WTC11 (cell line): Measurements from ENCODE around the gene FETUB. TPM values are rescaled to one million over a fixed set of nuclear protein-coding genes. Genes with fewer than 3 reads are reported as not detected.
A peak's percentile ranks its signal among the peaks of the same experiment; 100 is the strongest.

Experiments
- ATAC-seq: fragments of 200-7000 bp; cut with Tn5 transposase; 2 replicates; pipeline ENCODE4 v1.10.0; 2021; ENCODE audit warnings: mild to moderate bottlenecking, moderate library complexity
- Bru-seq: library from RNA; stranded (reverse); fragments of 400-500 nt; gene quantifications from one replicate; lab custom pipeline; 2021; lab: Mats Ljungman, UMichigan
- CTCF ChIA-PET: fragments of 300-600 bp; sonication (Branson Sonifier 250); formaldehyde crosslinking; loops from one replicate; lab custom pipeline; 2021; ENCODE audit warnings: antibody characterized with exemption; lab: Charles Lee
- POLR2A ChIA-PET: fragments of 350-600 bp; sonication (Branson Sonifier 250); formaldehyde crosslinking; loops from one replicate; lab custom pipeline; 2021; ENCODE audit warnings: antibody characterized with exemption; lab: Charles Lee
- DNase-seq: peaks from one replicate; pipeline ENCODE4 v3.0.0; 2021; ENCODE audit warnings: low spot score
- H3K27ac Mint-ChIP-seq: 2 replicates; pipeline ENCODE4 v1.8.0; 2021; ENCODE audit warnings: mixed read lengths
- H3K27me3 Mint-ChIP-seq: 2 replicates; pipeline ENCODE4 v1.8.0; 2021; ENCODE audit warnings: low read depth, mild to moderate bottlenecking, moderate library complexity, mixed read lengths
- H3K36me3 Mint-ChIP-seq: 2 replicates; pipeline ENCODE4 v1.8.0; 2021; ENCODE audit warnings: mixed read lengths
- H3K4me1 Mint-ChIP-seq: 2 replicates; pipeline ENCODE4 v1.8.0; 2022; ENCODE audit warnings: mixed read lengths
- H3K4me3 Mint-ChIP-seq: 2 replicates; pipeline ENCODE4 v1.8.0; 2021; ENCODE audit warnings: mild to moderate bottlenecking, moderate library complexity, mixed read lengths
- H3K9me3 Mint-ChIP-seq: 2 replicates; pipeline ENCODE4 v1.8.0; 2021; ENCODE audit warnings: mixed read lengths
- ESRRA ChIP-seq: sonication (generic); formaldehyde crosslinking; IDR thresholded peaks from 2 replicates; pipeline ENCODE4 v1.8.1; 2022; ENCODE audit warnings: mild to moderate bottlenecking, missing genetic modification reagents, borderline replicate concordance
- GABPB1 ChIP-seq: sonication (generic); formaldehyde crosslinking; IDR thresholded peaks from 2 replicates; pipeline ENCODE4 v1.8.1; 2023; ENCODE audit warnings: mild to moderate bottlenecking, missing genetic modification reagents
- JUN ChIP-seq: sonication (generic); formaldehyde crosslinking; IDR thresholded peaks from 2 replicates; pipeline ENCODE4 v1.8.0; 2023; ENCODE audit warnings: mild to moderate bottlenecking, missing genetic modification reagents
- NR2C2 ChIP-seq: sonication (generic); formaldehyde crosslinking; IDR thresholded peaks from 2 replicates; pipeline ENCODE4 v1.8.0; 2022; ENCODE audit warnings: mild to moderate bottlenecking, missing genetic modification reagents
- RELA ChIP-seq: sonication (generic); formaldehyde crosslinking; IDR thresholded peaks from 2 replicates; pipeline ENCODE4 v1.8.1; 2022; ENCODE audit warnings: missing genetic modification reagents, mild to moderate bottlenecking, borderline replicate concordance
- TEAD4 ChIP-seq: sonication (generic); formaldehyde crosslinking; IDR thresholded peaks from 2 replicates; pipeline ENCODE4 v1.8.0; 2022; ENCODE audit warnings: mild to moderate bottlenecking, missing genetic modification reagents
- ZBTB21 ChIP-seq: sonication (generic); formaldehyde crosslinking; IDR thresholded peaks from 2 replicates; pipeline ENCODE4 v1.8.1; 2023; ENCODE audit warnings: mild to moderate bottlenecking, missing genetic modification reagents, borderline replicate concordance
- ZNF219 ChIP-seq: sonication (generic); formaldehyde crosslinking; IDR thresholded peaks from 2 replicates; pipeline ENCODE4 v1.8.0; 2023; ENCODE audit warnings: missing genetic modification reagents, mild to moderate bottlenecking, borderline replicate concordance
- ZNF317 ChIP-seq: sonication (generic); formaldehyde crosslinking; IDR thresholded peaks from 2 replicates; pipeline ENCODE4 v1.8.1; 2023; ENCODE audit warnings: low read depth, mild to moderate bottlenecking, moderate library complexity, missing genetic modification reagents, borderline replicate concordance
- long read RNA-seq, 3 experiments: library from RNA in 1 of 3; library from capped mRNA in 1 of 3; library from polyadenylated mRNA in 1 of 3; unstranded in 2 of 3; stranded (forward) in 1 of 3; transcript quantifications; one replicate each; pipeline ENCODE4 v2.0.0, GENCODE V29; 2021
- total RNA-seq: library from RNA; stranded (reverse); gene quantifications from 3 replicates; pipeline ENCODE4 v1.2.3, GENCODE V29; 2021
- TF ChIP-seq, protein P1 (sequence below): fragments of 250-450 bp; sonication (Bioruptor Pico); IDR thresholded peaks from 2 replicates; pipeline ENCODE4 v1.8.0; 2021; ENCODE audit warnings: mild to moderate bottlenecking
- TF ChIP-seq, protein P2 (sequence below): sonication (generic); formaldehyde crosslinking; IDR thresholded peaks from 2 replicates; pipeline ENCODE4 v1.8.0; 2023; ENCODE audit warnings: mild to moderate bottlenecking, missing genetic modification reagents
- TF ChIP-seq, protein P3 (sequence below): fragments of 250-450 bp; sonication (Bioruptor Pico); IDR thresholded peaks from 2 replicates; pipeline ENCODE4 v1.9.0; 2021; ENCODE audit warnings: mild to moderate bottlenecking, borderline replicate concordance
- TF ChIP-seq, protein P4 (sequence below): sonication (generic); formaldehyde crosslinking; IDR thresholded peaks from 2 replicates; pipeline ENCODE4 v1.8.0; 2022; ENCODE audit warnings: missing genetic modification reagents
- TF ChIP-seq, protein P5 (sequence below): sonication (generic); formaldehyde crosslinking; IDR thresholded peaks from 2 replicates; pipeline ENCODE4 v1.8.1; 2022; ENCODE audit warnings: low read depth, mild to moderate bottlenecking, moderate library complexity, missing genetic modification reagents, borderline replicate concordance
- TF ChIP-seq, protein P6 (sequence below): sonication (generic); formaldehyde crosslinking; IDR thresholded peaks from 2 replicates; pipeline ENCODE4 v1.8.0; 2022; ENCODE audit warnings: mild to moderate bottlenecking, missing genetic modification reagents

Gene FETUB, protein sequence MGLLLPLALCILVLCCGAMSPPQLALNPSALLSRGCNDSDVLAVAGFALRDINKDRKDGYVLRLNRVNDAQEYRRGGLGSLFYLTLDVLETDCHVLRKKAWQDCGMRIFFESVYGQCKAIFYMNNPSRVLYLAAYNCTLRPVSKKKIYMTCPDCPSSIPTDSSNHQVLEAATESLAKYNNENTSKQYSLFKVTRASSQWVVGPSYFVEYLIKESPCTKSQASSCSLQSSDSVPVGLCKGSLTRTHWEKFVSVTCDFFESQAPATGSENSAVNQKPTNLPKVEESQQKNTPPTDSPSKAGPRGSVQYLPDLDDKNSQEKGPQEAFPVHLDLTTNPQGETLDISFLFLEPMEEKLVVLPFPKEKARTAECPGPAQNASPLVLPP
- not detected in 3 replicates for total RNA-seq
- percentile 5 among the genes with signal in this experiment for Bru-seq, nascent RNA
- long read RNA-seq, experiment 1: 0 reads
- long read RNA-seq, experiment 2: 0 reads
- long read RNA-seq, experiment 3: 0 reads

DNA sequence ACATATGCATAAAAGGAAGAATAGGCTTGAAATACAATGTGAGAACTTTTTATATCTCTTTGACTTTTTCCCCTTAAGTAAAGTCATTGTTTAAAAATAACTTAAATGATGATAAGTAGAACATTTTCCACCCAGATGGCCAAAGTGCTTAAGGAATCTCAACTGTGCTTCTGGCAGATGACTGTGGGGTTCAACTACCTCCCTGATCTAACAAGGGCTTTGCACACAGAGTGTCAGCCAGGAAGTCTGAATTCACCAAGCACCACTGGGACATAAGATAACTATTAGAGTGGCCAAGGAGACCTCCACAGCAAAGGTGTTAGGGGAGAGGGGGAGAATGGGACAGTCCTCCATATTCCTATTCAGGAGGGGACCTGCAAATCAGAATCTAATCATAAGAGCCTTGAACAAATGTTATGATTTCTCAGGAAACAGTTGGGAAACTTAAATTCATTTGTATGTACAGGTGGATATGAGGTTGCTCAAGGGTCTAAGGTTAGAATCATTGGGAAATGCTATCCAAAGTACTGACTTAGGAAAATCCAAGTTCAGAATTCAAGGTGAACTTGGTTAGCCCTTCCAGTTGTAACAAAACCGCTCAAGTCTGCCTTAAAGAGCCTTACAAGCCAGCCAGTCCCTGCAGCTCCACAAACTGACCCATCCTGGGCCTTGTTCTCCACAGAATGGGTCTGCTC, at the start of gene FETUB:
FETUB (plus strand) TSS at position 622 of the 695 bp plus-strand sequence; CDS start at position 684, 62 bp downstream.
- TF ChIP-seq RELA: no peak
- TF ChIP-seq NR2C2 (CRISPR knock-in tag): no peak
- TF ChIP-seq ZNF317 (CRISPR knock-in tag): no peak
- no peak for ATAC-seq
- peaks cover 11% of the 10 kb centered on the region for H3K27me3 Mint-ChIP-seq
- H3K9me3 Mint-ChIP-seq: peaks cover 5% of the 10 kb centered on the region
- peaks cover 34% of the 10 kb centered on the region for H3K4me1 Mint-ChIP-seq
- DNase-seq: no peak
- no peaks in the 10 kb centered on the region for H3K36me3 Mint-ChIP-seq
- CTCF ChIA-PET: interaction anchor here (1.0 to 1.2 kb wide), 2 partner anchors 22 to 25 kb away, joined by 4 to 6 read pairs; no protein-coding TSS in a partner anchor
- no peak within 1 kb of the TSS for H3K4me3 Mint-ChIP-seq
- POLR2A ChIA-PET: no interaction called here
- no peak within 1 kb of the TSS for H3K27ac Mint-ChIP-seq

DNA sequence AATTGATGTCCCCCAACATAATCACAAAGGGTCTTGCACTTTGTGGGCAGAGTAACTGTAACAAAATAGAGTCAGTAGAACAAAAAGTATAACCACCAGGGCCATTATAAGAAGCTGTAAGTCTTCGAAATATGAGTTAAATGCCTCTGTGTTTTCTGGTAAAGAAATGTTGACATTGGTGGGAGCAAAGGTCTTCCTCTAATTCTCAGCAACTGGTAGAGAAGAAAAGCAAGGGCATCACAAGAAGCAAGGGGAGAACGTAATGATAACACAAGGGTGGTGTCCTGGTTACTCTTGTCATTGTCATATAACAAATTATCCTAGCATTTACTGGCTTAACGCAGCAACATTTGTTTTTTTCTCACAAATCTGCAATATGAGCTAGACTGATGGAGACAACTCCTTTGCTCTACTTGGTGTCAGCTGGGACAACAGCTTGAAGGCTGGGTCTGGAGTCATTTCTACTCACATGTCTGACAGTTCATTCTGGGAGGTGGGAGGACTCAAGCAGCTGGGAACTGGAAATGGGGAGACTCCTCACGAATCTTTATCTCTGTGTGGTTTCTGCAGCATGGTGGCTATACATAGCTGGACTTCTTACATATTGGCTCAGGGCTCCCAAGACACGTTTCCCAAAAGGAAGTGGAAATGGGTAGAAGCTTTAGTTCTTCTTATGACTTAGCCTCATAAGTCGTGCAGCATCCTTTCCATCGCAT, 49.5 kb upstream of the FETUB start:
- CTCF ChIA-PET: interaction anchor here (0.8 to 1.9 kb wide), 5 partner anchors 12 to 549 kb away, joined by 3 to 21 read pairs (median 3); partner anchors contain the start of gene RPL39L
- H3K27me3 Mint-ChIP-seq: no peaks in the 10 kb centered on the region
- H3K27ac Mint-ChIP-seq: no peak overlapping the region
- ATAC-seq: no peak
- peaks cover 4% of the 10 kb centered on the region for H3K36me3 Mint-ChIP-seq
- no peak for DNase-seq
- H3K4me3 Mint-ChIP-seq: no peak overlapping the region
- H3K4me1 Mint-ChIP-seq: no peaks in the 10 kb centered on the region
- H3K9me3 Mint-ChIP-seq: no peaks in the 10 kb centered on the region
- POLR2A ChIA-PET: no interaction called here
- no peak for TF ChIP-seq ZBTB21 (CRISPR knock-in tag)
- TF ChIP-seq, protein P1, sequence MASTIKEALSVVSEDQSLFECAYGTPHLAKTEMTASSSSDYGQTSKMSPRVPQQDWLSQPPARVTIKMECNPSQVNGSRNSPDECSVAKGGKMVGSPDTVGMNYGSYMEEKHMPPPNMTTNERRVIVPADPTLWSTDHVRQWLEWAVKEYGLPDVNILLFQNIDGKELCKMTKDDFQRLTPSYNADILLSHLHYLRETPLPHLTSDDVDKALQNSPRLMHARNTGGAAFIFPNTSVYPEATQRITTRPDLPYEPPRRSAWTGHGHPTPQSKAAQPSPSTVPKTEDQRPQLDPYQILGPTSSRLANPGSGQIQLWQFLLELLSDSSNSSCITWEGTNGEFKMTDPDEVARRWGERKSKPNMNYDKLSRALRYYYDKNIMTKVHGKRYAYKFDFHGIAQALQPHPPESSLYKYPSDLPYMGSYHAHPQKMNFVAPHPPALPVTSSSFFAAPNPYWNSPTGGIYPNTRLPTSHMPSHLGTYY (CRISPR knock-in tag): no peak
- TF ChIP-seq GABPB1 (CRISPR knock-in tag): no peak
- TF ChIP-seq, protein P2, sequence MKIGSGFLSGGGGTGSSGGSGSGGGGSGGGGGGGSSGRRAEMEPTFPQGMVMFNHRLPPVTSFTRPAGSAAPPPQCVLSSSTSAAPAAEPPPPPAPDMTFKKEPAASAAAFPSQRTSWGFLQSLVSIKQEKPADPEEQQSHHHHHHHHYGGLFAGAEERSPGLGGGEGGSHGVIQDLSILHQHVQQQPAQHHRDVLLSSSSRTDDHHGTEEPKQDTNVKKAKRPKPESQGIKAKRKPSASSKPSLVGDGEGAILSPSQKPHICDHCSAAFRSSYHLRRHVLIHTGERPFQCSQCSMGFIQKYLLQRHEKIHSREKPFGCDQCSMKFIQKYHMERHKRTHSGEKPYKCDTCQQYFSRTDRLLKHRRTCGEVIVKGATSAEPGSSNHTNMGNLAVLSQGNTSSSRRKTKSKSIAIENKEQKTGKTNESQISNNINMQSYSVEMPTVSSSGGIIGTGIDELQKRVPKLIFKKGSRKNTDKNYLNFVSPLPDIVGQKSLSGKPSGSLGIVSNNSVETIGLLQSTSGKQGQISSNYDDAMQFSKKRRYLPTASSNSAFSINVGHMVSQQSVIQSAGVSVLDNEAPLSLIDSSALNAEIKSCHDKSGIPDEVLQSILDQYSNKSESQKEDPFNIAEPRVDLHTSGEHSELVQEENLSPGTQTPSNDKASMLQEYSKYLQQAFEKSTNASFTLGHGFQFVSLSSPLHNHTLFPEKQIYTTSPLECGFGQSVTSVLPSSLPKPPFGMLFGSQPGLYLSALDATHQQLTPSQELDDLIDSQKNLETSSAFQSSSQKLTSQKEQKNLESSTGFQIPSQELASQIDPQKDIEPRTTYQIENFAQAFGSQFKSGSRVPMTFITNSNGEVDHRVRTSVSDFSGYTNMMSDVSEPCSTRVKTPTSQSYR (CRISPR knock-in tag): no peak
- TF ChIP-seq, protein P3, sequence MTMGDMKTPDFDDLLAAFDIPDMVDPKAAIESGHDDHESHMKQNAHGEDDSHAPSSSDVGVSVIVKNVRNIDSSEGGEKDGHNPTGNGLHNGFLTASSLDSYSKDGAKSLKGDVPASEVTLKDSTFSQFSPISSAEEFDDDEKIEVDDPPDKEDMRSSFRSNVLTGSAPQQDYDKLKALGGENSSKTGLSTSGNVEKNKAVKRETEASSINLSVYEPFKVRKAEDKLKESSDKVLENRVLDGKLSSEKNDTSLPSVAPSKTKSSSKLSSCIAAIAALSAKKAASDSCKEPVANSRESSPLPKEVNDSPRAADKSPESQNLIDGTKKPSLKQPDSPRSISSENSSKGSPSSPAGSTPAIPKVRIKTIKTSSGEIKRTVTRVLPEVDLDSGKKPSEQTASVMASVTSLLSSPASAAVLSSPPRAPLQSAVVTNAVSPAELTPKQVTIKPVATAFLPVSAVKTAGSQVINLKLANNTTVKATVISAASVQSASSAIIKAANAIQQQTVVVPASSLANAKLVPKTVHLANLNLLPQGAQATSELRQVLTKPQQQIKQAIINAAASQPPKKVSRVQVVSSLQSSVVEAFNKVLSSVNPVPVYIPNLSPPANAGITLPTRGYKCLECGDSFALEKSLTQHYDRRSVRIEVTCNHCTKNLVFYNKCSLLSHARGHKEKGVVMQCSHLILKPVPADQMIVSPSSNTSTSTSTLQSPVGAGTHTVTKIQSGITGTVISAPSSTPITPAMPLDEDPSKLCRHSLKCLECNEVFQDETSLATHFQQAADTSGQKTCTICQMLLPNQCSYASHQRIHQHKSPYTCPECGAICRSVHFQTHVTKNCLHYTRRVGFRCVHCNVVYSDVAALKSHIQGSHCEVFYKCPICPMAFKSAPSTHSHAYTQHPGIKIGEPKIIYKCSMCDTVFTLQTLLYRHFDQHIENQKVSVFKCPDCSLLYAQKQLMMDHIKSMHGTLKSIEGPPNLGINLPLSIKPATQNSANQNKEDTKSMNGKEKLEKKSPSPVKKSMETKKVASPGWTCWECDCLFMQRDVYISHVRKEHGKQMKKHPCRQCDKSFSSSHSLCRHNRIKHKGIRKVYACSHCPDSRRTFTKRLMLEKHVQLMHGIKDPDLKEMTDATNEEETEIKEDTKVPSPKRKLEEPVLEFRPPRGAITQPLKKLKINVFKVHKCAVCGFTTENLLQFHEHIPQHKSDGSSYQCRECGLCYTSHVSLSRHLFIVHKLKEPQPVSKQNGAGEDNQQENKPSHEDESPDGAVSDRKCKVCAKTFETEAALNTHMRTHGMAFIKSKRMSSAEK (CRISPR knock-in tag): no peak
- no peak for TF ChIP-seq TEAD4 (CRISPR knock-in tag)
- TF ChIP-seq, protein P4, sequence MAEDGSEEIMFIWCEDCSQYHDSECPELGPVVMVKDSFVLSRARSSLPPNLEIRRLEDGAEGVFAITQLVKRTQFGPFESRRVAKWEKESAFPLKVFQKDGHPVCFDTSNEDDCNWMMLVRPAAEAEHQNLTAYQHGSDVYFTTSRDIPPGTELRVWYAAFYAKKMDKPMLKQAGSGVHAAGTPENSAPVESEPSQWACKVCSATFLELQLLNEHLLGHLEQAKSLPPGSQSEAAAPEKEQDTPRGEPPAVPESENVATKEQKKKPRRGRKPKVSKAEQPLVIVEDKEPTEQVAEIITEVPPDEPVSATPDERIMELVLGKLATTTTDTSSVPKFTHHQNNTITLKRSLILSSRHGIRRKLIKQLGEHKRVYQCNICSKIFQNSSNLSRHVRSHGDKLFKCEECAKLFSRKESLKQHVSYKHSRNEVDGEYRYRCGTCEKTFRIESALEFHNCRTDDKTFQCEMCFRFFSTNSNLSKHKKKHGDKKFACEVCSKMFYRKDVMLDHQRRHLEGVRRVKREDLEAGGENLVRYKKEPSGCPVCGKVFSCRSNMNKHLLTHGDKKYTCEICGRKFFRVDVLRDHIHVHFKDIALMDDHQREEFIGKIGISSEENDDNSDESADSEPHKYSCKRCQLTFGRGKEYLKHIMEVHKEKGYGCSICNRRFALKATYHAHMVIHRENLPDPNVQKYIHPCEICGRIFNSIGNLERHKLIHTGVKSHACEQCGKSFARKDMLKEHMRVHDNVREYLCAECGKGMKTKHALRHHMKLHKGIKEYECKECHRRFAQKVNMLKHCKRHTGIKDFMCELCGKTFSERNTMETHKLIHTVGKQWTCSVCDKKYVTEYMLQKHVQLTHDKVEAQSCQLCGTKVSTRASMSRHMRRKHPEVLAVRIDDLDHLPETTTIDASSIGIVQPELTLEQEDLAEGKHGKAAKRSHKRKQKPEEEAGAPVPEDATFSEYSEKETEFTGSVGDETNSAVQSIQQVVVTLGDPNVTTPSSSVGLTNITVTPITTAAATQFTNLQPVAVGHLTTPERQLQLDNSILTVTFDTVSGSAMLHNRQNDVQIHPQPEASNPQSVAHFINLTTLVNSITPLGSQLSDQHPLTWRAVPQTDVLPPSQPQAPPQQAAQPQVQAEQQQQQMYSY (CRISPR knock-in tag): no peak
- no peak for TF ChIP-seq ESRRA (CRISPR knock-in tag)
- TF ChIP-seq, protein P5, sequence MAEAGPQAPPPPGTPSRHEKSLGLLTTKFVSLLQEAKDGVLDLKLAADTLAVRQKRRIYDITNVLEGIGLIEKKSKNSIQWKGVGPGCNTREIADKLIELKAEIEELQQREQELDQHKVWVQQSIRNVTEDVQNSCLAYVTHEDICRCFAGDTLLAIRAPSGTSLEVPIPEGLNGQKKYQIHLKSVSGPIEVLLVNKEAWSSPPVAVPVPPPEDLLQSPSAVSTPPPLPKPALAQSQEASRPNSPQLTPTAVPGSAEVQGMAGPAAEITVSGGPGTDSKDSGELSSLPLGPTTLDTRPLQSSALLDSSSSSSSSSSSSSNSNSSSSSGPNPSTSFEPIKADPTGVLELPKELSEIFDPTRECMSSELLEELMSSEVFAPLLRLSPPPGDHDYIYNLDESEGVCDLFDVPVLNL (CRISPR knock-in tag): no peak
- TF ChIP-seq, protein P6, sequence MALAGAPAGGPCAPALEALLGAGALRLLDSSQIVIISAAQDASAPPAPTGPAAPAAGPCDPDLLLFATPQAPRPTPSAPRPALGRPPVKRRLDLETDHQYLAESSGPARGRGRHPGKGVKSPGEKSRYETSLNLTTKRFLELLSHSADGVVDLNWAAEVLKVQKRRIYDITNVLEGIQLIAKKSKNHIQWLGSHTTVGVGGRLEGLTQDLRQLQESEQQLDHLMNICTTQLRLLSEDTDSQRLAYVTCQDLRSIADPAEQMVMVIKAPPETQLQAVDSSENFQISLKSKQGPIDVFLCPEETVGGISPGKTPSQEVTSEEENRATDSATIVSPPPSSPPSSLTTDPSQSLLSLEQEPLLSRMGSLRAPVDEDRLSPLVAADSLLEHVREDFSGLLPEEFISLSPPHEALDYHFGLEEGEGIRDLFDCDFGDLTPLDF (CRISPR knock-in tag): no peak
- TF ChIP-seq JUN (CRISPR knock-in tag): no peak
- TF ChIP-seq ZNF219: no peak
